ENCODE results near the gene LSM4. TPM values are rescaled to one million over a fixed set of nuclear protein-coding genes. Genes with fewer than 3 reads are reported as not detected.

The LSM4 gene
- total RNA-seq, 1 donor from 2014 or later = 72.3 TPM

DNA sequence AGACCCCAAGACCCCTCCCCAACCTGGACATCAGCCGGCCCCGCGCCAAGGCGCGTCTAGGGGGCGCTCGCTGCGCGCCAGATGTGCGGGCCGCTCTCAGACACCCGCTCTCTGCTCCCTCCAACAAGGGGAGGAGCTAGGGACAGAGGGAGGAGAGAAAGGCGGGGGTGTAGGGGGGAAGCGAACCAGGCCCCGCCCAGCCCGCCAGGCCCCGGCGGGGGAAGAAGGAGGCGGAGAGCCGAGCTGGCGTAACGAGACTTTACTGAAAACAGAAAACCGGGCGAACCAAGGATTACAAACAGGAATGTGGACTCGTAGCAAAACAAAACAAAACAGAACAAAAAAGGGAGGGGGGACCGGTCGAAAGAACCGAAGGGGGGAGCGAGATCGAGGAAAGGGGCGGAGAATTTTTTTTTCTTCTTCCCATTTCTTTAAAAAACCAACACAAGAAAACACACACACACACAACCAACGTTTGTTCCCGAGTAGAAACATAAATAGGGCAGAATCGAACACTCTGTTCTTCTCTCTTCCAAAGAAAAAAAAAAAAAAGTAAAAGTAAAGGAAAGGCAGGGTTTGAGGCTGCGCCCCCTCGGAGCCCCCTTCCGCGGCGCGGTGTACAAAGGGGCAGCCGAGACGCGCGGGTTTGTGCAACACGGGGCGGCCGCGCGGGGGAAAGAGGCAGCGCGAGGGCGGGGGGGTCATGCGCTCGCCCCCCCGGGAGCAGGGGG is 43.2 kb downstream of the LSM4 start:
- intact Hi-C loops (cut with DNase I) = loop anchor here (10.0 kb wide), 1 partner anchor 45 kb away; the partner anchor contains the start of gene LSM4
- Histone ChIP-seq H3K27me3 (ENCODE audit: low read depth) (no peaks in the 10 kb centered on the region), H3K27ac (peak overlapping the region; percentile 100), H3K4me1 (peaks cover 55% of the 10 kb centered on the region), H3K36me3 (peaks cover 42% of the 10 kb centered on the region), H3K9me3 (no peaks in the 10 kb centered on the region), H3K4me3 (peak overlapping the region; percentile 97)
- TF ChIP-seq, protein P1, sequence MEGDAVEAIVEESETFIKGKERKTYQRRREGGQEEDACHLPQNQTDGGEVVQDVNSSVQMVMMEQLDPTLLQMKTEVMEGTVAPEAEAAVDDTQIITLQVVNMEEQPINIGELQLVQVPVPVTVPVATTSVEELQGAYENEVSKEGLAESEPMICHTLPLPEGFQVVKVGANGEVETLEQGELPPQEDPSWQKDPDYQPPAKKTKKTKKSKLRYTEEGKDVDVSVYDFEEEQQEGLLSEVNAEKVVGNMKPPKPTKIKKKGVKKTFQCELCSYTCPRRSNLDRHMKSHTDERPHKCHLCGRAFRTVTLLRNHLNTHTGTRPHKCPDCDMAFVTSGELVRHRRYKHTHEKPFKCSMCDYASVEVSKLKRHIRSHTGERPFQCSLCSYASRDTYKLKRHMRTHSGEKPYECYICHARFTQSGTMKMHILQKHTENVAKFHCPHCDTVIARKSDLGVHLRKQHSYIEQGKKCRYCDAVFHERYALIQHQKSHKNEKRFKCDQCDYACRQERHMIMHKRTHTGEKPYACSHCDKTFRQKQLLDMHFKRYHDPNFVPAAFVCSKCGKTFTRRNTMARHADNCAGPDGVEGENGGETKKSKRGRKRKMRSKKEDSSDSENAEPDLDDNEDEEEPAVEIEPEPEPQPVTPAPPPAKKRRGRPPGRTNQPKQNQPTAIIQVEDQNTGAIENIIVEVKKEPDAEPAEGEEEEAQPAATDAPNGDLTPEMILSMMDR (IDR thresholded peaks at IDR 0.05) = peak; percentile 31
- DNase-seq = peak; percentile 94
- peak; percentile 70 to 77 for ATAC-seq

- ATAC-seq (no peak), DNase-seq (no peak)
- peak overlapping the region; percentile 97 for H3K4me3 ChIP-seq
- H3K27me3 ChIP-seq (ENCODE audit: low read depth) = no peaks in the 10 kb centered on the region
- TF ChIP-seq, protein P1 (IDR thresholded peaks at IDR 0.05) = peak; percentile 87
- no peaks in the 10 kb centered on the region for H3K9me3 ChIP-seq
- H3K4me1 ChIP-seq = peaks cover 60% of the 10 kb centered on the region
- intact Hi-C loops (cut with DNase I) = loop anchor here (10.0 kb wide), 1 partner anchor 46 kb away; the partner anchor contains the start of gene LSM4
- H3K36me3 ChIP-seq = peaks cover 43% of the 10 kb centered on the region
- H3K27ac ChIP-seq = peak overlapping the region; percentile 100
Measured at GRCh38 chr19:18279266-18279515, 43.7 kb downstream of the LSM4 start.

DNA sequence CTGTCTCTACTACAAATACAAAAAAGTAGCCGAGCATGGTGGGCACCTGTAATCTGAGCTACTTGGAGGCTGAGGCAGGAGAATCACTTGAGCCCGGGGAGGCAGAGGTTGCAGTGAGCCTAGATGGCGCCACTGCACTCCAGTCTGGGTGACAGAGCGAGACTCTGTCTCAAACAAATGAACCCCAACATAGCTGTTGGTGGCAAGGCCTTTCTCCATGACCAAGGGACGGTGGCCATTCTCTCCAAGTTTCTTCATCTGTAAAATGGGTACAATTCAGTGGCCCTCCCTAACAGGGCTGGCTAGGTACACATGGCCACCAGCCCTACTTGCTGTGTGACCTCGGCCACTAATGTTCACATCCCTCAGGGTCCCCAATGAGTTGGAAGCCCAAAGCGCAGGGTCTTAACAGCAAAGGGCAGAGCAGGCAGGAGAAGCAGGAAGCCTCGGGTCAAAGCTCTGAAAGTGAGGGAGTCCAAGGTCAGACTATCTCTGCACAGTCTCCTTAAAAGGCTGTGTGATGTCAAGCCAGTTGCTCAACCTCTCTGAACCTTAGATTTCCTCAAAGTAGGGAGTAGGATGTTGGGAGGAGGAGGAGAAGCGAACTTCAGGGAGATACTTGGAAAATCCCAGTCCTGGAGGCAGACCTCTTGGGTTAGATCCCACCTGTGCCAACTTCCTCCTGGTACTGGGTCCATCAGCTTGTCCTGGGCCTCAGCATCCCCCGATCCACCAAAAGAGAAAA is 44.2 kb downstream of the LSM4 start:
- peaks cover 43% of the 10 kb centered on the region for H3K36me3 ChIP-seq
- H3K9me3 ChIP-seq = no peaks in the 10 kb centered on the region
- peak overlapping the region; percentile 100 for H3K27ac ChIP-seq
- intact Hi-C loops (cut with DNase I) = loop anchor here (10.0 kb wide), 1 partner anchor 46 kb away; the partner anchor contains the start of gene LSM4
- H3K4me1 ChIP-seq = peaks cover 64% of the 10 kb centered on the region
- TF ChIP-seq, protein P1 (IDR thresholded peaks at IDR 0.05) = no peak
- ATAC-seq (no peak), DNase-seq (no peak)
- H3K27me3 ChIP-seq (ENCODE audit: low read depth) = no peaks in the 10 kb centered on the region
- H3K4me3 ChIP-seq = peak overlapping the region; percentile 97

DNA sequence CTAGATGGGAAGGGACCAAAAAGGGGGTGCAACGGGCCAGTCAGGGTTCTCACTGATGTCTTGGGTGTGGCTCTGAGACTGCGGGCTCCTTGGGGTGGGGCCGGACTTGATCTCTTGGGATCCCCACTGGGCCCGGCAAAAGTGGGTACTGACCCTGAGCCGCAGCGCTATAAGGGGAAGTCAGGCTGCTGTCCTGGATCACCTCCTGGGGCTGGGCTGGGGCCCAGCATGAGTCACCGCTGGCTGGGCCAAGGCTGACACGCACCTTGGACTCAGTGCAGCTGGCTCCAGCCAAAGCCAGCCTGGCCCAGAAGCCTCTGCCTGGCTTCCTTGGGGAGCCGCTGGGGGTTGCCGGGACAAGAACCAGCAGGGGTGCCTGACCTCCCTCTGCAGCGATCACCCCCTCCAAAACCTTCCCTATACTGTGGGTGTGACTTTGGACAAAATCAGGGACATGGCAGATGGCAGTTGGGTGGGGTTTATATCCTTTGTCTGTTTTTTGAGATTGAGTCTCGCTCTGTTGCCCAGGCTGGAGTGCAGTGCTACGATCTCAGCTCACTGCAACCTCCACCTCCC is 48.0 kb downstream of the LSM4 start:
- no peak overlapping the region for H3K4me3 ChIP-seq
- H3K36me3 ChIP-seq = peaks cover 43% of the 10 kb centered on the region
- peak overlapping the region; percentile 36 for H3K27ac ChIP-seq
- ATAC-seq (peak; percentile 49 to 55), DNase-seq (peak; percentile 79)
- no peaks in the 10 kb centered on the region for H3K27me3 ChIP-seq (ENCODE audit: low read depth)
- TF ChIP-seq, protein P1 (IDR thresholded peaks at IDR 0.05) = no peak
- H3K4me1 ChIP-seq = peaks cover 49% of the 10 kb centered on the region
- no peaks in the 10 kb centered on the region for H3K9me3 ChIP-seq
- intact Hi-C loops (cut with DNase I) = loop anchor here (10.0 kb wide), 1 partner anchor 50 kb away; the partner anchor contains the start of gene LSM4

DNA sequence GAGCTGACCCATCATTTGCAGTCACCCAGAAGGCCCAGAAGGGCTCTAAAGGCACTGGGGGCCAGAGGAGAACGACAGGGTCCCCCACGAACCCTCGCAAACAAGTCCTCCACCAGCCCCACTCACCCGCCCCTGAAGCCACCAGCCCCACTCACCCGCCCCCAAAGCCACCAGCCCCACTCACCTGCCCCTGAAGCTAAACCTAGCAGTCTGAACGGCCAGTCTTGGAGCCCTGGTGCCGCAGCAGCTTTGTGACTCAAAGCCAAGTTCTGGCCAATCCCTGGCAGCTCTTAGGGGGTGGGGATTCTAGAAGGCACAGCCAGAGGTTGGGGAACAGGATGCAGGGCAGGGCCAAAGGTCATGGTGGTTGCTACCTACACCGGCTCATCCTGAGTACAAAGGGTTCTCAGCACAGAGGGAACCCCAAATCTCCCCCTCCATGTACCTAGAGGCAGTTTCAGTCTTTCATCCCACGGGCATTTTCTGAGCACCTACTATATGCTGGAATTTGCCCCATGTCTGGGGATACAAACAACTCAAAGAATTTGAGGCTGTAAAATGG is 48.6 kb downstream of the LSM4 start, which contains the start of gene IQCN:
TSS of gene IQCN (minus strand) at position 234 of the 562 bp plus-strand sequence. CDS start 4,974 bp downstream, outside the sequence.
- peak in 1 of 2 donors; percentile 2 for ATAC-seq
- no peak within 1 kb of the TSS for H3K4me3 ChIP-seq
- H3K9me3 ChIP-seq = no peaks in the 10 kb centered on the region
- H3K27ac ChIP-seq = peak within 1 kb of the TSS; percentile 36
- TF ChIP-seq, protein P1 (IDR thresholded peaks at IDR 0.05) = no peak
- intact Hi-C loops (cut with DNase I) = loop anchor here (10.0 kb wide), 1 partner anchor 51 kb away; the partner anchor contains the start of gene LSM4
- DNase-seq = no peak
- H3K27me3 ChIP-seq (ENCODE audit: low read depth) = no peaks in the 10 kb centered on the region
- H3K4me1 ChIP-seq = peaks cover 48% of the 10 kb centered on the region
- H3K36me3 ChIP-seq = peaks cover 42% of the 10 kb centered on the region
